Fibroblast of skin of left quadriceps (primary cell): ENCODE data around the gene ZMIZ2.
"Not testable (repeated sequence)": the region's sequence is repeated elsewhere in the genome, so short reads cannot be mapped to it uniquely, and the experiment has no call there.

ENCODE experiments used
- DNase-seq, 2 experiments: peaks; one replicate each; pipeline ENCODE4 v3.0.0-alpha.2; 2013; ENCODE audit warnings: low read depth in 2 of 2

Gene ZMIZ2

GRCh38 chr7:44748045-44748947 is at the start of gene ZMIZ2:
Gene ZMIZ2, plus strand, starts transcription at chr7:44748847. Its CDS starts 7,403 bp downstream, at chr7:44756250.
- peak; percentile 75 to 79 for DNase-seq

GRCh38 chr7:44699598-44699997 is 49.0 kb upstream of the ZMIZ2 start:
- not testable (repeated sequence) for DNase-seq

- no peak for DNase-seq
Observed at GRCh38 chr7:44700322-44700721, 48.3 kb upstream of the ZMIZ2 start.

- not testable (repeated sequence) for DNase-seq
Observed at GRCh38 chr7:44703391-44703790, 45.3 kb upstream of the ZMIZ2 start.

- DNase-seq: no peak
Observed at GRCh38 chr7:44703921-44704320, 44.7 kb upstream of the ZMIZ2 start.

GRCh38 chr7:44705434-44705833 is 43.2 kb upstream of the ZMIZ2 start:
- no peak for DNase-seq

- no peak for DNase-seq
Observed at GRCh38 chr7:44706788-44707557, 41.7 kb upstream of the ZMIZ2 start.

- no peak for DNase-seq
Observed at GRCh38 chr7:44707558-44708230, 41.0 kb upstream of the ZMIZ2 start.

GRCh38 chr7:44709011-44709915 is 39.4 kb upstream of the ZMIZ2 start:
- DNase-seq: no peak

GRCh38 chr7:44709945-44710596 is 38.6 kb upstream of the ZMIZ2 start:
- no peak for DNase-seq

- DNase-seq: no peak
Observed at GRCh38 chr7:44711528-44711927, 37.1 kb upstream of the ZMIZ2 start.

- DNase-seq: no peak
Observed at GRCh38 chr7:44712012-44712411, 36.6 kb upstream of the ZMIZ2 start.

- DNase-seq: no peak
Observed at GRCh38 chr7:44713141-44713540, 35.5 kb upstream of the ZMIZ2 start.

- no peak for DNase-seq
Observed at GRCh38 chr7:44713680-44714335, 34.8 kb upstream of the ZMIZ2 start.

- no peak for DNase-seq
Observed at GRCh38 chr7:44716205-44716604, 32.4 kb upstream of the ZMIZ2 start.

GRCh38 chr7:44720301-44720700 is 28.3 kb upstream of the ZMIZ2 start:
- no peak for DNase-seq

- DNase-seq: no peak
Observed at GRCh38 chr7:44724276-44724675, 24.4 kb upstream of the ZMIZ2 start.

GRCh38 chr7:44726250-44726649 is 22.4 kb upstream of the ZMIZ2 start:
- DNase-seq: not testable (repeated sequence)

- DNase-seq: peak; percentile 82 to 84
Observed at GRCh38 chr7:44727158-44727936, 21.3 kb upstream of the ZMIZ2 start.
